Activated CD4-positive, CD25-positive, alpha-beta regulatory T cell treated with anti-CD3 and anti-CD28 coated beads, Interleukin-2, amount 50 U/mL, for 24 hours (primary cell): Measurements from ENCODE around the gene POLR1C.
"Not testable (repeated sequence)": the region's sequence is repeated elsewhere in the genome, so short reads cannot be mapped to it uniquely, and the experiment has no call there.

Experiments used
- ATAC-seq, 2 donors: fragments of 150-1000 bp; cut with Tn5 transposase; one replicate each; pipeline ENCODE4 v1.10.0; 2021; ENCODE audit warnings: mild to moderate bottlenecking in 1 of 2, moderate library complexity in 1 of 2

The POLR1C gene

DNA sequence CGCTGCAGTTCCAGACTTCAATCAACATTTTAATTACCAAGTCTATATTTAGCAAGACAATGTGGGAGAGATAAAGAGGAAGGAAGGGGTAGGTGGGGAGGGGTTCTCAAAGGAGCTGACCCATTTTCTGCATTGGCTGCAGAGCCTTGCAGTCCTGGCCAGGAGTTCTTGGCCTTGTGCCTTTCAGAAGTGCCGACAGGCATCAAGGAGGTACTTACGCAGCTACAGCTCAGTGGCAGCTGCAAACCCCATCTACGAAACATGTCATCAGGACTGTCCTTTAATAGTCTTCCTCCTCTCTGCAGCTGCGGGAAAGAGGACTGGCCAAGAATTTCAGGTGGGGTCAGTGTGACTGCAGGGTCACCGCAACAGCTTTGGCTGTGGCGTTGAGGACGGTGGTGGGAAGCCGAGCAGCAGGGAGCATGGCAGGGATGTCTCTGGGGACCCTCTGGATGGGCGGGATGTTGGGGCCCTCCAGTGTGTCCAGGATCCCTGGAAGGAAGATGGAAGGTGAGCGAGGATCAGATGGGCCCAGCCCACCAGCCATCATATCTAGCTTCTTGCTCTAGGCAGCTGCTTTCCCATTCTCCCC, 5.0 kb upstream of the POLR1C start:
- ATAC-seq, result no peak

DNA sequence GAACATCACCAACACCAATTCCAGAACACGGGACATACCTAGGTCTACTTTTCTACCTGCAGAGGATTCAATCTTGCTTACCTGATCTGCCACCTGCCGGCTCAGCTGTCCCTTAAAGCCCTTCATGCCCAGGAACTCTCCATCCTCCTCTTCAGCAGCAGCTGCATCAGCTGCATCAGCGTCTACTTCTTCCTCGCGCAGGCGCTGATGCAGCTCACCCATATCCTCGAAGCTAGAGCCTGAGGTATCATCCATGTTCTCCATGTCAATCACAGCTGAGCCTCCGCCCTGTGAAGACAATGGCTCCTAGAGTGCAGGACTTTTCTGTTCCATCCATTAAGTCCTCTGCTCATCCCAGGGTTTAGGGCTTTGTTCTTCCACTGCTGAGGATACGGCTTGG, 1.1 kb upstream of the POLR1C start:
- ATAC-seq, result no peak

DNA sequence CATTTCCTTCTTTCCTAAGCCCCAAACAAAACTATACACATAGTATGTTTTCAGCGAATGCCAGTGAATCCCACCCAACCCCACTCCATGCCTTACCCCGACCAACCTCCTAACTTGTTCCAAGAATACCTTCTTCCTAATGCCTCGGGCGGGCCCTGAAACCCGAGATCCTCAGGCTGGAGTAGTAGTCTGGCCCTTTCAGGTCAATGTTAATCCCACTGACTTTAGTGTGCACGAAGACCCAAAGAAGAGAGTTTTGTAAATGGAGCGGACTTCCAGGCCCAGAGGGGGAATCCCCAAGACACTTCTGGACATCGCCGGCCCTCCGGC, 557 bp upstream of the POLR1C start:
- ATAC-seq, result no peak

DNA sequence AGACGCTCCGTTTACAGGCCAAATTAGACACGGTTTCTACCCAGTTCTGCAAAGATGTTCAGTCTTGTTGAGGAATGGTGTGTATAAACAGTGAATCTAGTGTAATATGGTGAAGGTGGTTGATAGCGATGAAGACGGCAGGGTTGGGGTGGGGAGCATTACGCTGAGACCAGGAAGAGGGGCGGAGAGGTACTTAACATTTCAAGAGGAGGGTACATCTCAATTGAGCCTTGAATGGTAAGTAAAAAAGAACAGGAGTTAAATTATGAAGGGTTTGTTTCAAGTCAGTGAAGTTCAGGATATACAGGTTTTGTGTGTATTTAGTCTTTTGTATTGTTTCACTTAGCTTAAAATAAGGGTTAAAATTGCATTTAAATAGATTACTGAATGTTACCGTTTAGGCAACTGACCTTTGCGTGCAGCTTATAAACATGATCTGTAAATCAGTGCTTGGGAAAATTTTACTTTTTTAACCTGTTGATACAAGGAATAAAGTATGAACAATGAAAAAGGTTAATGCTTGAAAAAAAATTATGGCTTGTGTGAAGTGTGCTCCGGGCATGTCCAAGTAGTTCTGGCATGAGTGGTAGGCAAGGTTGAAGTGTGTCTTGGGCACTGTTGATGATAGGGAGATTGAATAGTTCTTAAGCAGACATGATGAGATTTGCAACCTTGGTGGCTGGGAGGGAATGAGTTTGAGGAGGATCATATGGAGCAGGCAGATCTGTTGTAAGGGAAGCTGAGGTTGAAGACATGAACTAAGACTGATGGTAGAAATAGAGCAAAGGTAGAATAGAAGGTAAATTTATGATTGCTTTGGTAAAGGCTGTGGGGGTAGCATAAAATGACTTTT, 842 bp downstream of the POLR1C start:
- ATAC-seq, result peak; percentile 12 to 24

DNA sequence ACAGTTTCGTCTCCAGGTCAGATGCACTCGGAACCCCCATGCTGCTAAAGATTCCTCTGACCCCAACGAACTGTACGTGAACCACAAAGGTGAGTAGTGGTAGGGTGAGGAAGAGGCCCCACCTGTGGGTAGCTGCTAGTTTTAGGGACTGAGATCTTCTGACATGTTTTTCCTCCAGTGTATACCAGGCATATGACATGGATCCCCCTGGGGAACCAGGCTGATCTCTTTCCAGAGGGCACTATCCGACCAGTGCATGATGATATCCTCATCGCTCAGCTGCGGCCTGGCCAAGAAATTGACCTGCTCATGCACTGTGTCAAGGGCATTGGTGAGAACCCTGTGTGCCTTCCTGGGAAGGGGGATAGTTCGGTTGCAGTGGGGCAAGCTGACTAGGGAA, 3.2 kb downstream of the POLR1C start:
- ATAC-seq, result no peak

DNA sequence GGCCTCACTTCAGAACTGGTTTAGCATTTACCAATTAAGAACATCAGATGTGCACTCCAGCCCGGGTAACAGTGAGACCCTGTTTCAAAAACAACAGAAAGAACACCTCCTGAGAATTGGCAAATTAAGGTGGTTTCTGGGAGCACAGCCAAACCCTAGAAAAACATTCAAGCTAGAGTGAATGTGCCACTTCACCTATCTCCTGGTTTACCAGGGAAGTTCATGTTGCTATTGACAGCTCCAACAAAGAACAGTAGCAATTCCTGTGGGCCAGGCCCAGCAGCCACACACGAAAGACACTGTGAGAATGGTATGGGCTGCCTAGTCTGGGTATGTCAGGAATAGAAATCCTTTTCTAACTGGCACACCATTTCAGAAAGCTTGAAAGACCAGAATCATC, 4.9 kb downstream of the POLR1C start:
- ATAC-seq, result no peak

DNA sequence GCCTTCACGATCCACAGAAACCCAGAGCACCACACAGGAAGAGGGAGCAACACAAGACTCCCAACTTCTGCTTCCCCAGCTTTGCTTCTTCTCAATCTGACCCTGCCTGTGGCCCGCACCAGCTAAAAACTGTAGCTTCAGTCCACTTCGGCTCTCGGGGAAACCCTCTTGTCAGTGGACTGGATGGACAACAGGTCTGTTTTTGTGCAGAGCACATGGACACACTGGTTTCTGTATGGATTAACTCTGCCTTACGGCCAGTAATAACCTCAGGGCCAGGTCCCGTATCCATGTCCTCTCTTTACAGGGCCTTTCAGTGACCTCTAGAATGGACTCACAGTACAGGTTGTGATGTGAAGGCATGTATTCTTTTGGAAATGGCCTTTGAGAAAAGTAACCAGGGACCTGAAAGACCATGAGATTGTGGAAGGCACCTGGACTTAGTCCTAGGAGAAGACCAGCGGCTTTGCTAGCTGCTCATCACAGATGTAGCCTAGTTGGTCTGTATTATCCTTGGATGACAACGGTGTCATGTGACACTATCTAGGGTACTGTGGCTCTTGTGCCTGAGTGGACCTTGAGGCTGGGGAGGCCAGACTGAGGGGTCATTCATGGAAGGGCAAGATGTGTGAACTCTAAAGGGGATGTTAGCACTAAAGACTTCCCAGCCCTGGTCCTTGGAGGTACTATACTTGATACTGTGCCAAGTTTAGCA, 5.8 kb downstream of the POLR1C start:
- ATAC-seq, result no peak

DNA sequence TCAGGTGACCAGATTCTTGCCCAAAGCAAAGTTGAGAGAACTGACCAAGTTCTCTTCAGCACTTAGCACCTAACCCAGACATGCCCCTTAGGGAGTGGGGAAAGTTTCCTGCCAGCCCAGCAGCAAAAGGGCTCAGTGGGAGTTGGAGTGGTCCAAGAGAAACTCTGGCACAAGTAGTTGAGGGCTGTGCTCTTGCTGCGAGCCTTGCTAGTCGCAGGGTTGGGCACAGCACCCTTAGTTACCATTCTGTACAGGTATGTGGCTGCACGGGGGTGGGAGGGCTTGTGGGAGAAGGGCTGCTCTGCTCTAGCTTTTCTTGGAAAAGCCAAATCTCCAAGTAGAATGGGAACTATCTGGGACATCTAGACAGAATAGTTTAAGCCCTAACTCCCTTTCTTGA, 6.4 kb downstream of the POLR1C start:
- ATAC-seq, result no peak

DNA sequence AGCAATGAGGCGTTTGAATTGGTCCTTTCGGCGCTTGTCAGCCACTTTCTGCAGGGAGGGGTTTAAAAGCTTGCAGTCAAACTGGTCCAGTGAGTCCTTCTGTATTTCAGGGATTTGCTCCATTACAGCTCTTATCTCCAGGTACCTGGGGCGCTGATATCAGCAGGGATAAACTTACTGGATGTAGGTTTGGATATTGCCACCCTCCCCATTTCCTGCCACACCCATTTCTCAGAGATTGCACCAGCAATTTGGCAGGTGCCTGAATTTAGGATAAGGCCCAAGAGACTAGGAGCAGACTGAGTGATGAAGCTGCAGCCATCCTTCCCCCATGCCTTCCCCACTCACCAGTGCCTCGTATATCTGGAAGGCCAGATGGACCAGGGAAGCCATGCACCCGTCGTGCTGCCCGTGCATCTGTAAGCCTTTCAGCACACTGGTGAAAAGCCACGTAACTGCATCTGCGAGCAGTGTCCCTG, 7.6 kb downstream of the POLR1C start:
- ATAC-seq, result no peak

DNA sequence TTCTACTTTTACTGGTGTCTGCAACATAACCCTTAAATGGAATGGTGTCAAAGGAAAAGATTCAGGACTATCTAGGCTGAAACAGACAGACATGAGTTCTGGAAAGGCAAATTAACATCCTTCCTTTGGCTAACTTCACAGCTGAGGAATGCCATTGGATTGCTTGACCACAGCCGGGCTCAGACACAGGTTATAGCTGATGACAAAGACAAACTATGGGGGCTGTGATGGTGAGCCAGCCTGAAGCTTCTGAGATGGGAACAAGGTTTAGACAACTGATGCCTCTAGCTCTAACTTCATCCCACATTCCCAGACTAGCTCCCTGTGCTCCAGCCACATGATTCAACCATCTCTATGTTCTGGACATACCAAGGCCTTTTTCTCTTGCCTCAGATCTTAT, 15.3 kb downstream of the POLR1C start:
- no peak for ATAC-seq

DNA sequence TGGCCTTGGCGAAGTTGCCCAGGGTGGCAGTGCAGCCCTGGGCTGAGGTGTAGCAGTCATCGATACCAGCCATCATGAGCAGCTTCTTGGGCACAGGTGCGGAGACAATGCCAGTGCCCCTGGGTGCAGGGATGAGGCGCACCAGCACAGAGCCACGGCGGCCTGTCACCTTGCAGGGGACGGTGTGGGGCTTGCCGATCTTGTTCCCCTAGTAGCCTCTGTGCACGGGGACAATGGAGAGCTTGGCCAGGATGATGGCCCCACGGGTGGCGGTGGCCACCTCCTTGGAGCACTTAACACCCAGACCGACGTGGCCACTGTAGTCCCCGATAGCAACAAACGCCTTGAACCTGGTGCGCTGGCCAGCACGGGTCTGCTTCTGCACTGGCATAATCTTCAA, 22.1 kb downstream of the POLR1C start:
- ATAC-seq, result not testable (repeated sequence)

DNA sequence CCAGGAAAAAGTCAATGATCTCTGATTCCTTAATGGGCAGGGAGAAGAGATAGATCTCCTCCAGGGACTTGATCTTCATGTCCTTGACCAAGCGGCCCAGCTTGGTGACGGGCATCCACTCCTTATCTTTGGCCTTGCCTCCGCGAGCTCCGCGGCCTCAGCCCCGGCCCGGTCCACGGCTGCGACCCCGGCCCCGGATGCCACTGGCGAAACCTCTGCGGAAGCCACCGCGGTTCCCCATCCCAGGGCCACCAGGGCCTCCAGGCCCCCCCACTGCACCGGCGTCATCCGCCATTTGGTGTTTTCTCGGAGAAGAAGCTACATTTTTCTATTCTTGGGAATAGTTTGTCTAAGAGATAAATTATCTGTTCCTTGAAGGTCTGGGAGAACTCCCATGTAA, 22.5 kb downstream of the POLR1C start:
- not testable (repeated sequence) for ATAC-seq

DNA sequence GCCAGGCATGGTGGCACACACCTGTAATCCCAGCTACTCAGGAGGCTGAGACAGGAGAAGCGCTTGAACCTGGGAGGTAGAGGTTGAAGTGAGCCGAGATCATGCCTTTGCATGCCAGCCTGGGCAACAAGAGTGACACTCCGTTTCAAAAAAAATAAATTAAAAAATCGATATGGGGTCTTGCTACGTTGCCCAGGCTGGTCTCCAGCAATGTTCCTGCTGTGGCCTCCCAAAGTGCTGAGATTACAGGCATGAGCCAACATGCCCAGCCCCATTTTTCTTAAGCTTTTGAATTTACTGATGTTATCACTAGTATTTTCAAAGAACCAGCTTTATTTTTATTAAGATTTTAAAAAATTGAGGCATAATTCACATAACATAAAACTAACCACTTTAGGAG, 23.6 kb downstream of the POLR1C start:
- no peak for ATAC-seq

DNA sequence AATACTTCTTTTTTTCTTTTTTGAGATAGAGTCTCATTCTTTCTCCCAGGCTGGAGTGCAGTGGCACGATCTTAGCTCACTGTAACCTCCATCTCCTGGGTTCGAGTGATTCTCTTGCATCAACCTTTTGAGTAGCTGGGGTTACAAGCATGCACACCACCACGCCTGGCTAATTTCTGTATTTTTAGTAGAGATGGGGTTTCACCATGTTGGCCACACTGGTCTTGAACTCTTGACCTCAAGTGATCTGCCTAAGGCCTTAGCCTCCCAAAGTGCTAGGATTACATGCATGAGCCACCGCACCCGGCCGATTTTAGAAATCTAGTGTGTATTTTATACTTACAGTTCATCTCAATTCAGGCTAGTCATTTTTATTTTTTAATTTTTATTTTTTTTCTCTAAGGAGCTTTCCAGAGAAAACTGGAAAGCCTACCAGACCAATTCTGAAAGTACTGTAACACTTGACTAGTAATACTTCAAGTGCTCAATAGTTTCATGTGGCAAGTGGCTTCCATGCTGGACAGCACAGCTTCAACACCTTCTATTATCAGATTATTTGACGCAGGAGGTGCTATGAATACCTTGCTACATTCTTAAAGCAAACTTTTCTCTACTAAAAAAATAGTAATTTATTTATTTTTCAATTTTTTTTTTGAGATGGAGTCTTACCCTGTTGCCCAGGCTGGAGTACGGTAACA, 25.0 kb downstream of the POLR1C start:
- ATAC-seq, result no peak

DNA sequence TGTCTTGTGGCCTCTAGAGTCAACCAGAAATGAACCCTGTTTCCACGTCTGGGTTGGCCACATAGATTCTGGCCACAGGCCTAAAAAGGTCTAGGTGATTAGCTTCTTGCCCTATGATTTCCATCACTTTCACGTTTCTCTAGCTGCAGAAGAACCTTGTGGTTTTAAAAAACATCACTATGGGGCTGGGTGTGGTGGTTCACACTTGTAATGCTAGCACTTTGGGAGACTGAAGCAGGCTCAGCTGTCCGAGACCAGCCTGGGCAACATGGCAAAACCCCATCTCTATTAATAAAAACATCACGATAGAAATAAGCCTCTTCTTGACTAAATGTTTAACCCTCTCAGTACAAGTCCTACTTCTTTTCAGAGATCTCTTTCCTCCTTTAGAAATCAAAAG, 27.6 kb downstream of the POLR1C start:
- ATAC-seq, result no peak

DNA sequence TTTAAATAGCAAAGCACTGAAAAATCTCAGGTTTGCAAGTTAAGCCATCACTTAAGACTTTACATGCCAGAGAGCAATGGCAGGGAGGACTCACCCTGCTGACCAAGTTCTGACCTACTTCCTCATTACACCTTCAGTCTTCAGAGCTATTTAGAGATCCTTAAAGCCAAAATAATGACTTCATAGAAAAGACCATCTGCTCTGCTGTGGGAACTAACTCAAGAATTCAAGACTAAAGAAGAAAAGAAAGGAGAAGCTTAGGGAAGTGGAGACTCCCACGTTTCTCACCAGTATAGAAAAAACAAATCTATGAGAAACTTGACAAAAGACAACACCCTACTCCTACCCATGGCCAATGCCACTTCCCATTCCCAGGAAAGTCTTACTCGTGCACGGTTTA, 30.3 kb downstream of the POLR1C start:
- no peak for ATAC-seq

DNA sequence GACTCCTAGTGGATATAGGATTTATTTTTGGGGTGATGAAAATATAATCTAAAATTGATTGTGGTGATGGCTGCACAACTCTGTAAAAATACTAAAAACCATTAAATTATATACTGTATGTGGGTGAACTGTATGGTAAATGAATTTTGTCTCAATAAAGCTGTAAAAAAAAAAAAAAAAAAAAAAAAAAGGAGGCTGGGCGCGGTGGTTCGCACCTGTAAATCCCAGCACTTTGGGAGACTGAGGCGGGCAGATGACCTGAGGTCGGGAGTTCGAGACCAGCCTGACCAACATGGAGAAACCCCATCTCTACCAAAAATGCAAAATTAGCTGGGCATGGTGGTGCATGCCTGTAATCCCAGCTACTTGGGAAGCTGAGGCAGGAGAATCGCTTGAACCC, 40.7 kb downstream of the POLR1C start:
- not testable (repeated sequence) for ATAC-seq

DNA sequence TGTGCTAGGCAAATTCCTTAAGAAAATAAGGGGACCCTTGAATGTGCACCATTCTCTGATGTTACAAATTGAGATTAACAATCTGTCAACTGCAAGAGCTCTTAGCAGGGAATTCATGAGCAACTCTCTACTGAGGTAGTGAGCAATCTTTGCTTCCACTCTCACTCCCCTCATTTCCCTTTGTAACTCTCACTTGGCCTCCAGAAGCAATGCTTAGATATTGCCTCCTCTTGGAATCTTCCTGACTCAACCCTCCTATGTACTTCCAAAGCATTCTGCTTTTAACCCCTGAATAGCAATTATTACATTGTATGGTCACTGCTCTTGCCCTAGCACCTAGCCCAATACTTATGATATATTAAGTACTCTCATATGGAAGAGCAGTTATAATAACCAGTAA, 42.4 kb downstream of the POLR1C start:
- ATAC-seq, result no peak

DNA sequence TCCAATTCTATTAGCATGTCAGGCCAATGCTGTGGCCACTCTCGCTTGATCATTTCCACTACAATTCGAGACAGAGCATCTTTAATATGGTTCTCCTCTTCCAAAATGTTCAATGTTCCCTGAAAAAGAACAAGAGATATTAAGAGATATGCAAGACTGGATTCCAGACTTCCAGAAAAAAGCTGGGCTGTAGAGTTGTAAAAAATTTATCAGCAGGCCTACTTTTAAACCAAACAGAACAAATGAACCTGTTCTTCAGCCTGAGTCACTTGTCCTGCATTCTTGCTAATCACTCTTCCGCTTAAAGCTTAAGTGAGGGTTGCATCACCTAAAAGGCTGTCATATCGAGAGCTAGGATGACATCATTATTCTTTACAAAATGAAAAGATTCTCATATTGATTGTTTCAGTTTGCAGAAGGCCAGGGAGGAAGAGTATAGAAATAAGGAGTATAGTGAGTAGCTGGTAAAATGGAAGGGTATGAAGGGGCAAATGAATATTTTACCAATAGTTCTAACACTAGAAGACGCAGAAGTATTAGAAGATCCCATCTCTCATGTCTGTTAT, 54.1 kb downstream of the POLR1C start:
- peak; percentile 57 to 78 for ATAC-seq
